ENCODE measurements around the gene GPRIN2. TPM values are rescaled to one million over a fixed set of nuclear protein-coding genes. Genes with fewer than 3 reads are reported as not detected.

Gene GPRIN2
- total RNA-seq, 1 experiment from 2014 or later, result not detected

- TF ChIP-seq CTCF (conservative IDR thresholded peaks at IDR 0.05; ENCODE audit: low read depth, low read length) (no peak), EZH2 (IDR thresholded peaks at IDR 0.05; ENCODE audit: borderline replicate concordance, low read depth, low read length, poor library complexity, severe bottlenecking) (no peak)
- no peak for DNase-seq (ENCODE audit: low spot score)
- POLR2A ChIA-PET (ENCODE audit: low non-redundant PET), result no interaction called here
These were observed 1.1 kb downstream of the GPRIN2 start for GRCh38 chr10:46555366-46555712.

GRCh38 chr10:46554166-46554781 lies 2.2 kb downstream of the GPRIN2 start:
- CTCF ChIA-PET, result no interaction called here

More at GRCh38 chr10:46555366-46555712, 1.1 kb downstream of the GPRIN2 start:
- CTCF ChIA-PET, result no interaction called here
- H3K27me3 ChIP-seq (replicated peaks; ENCODE audit: insufficient read depth, low read depth, low read length, poor library complexity), result peaks cover 54% of the 10 kb centered on the region
- no peak overlapping the region for H3K27ac ChIP-seq (ENCODE audit: low read depth, low read length, poor library complexity, severe bottlenecking)
- no TSS peak for BruUV-seq (replicated peaks)
- no peak overlapping the region for H3K4me3 ChIP-seq (ENCODE audit: low read depth, low read length, poor library complexity, severe bottlenecking)
- no peaks in the 10 kb centered on the region for H3K9me3 ChIP-seq (ENCODE audit: low read depth, low read length, poor library complexity, severe bottlenecking)
- H3K36me3 ChIP-seq (ENCODE audit: insufficient read depth, low read length, poor library complexity, severe bottlenecking), result no peaks in the 10 kb centered on the region
- no peaks in the 10 kb centered on the region for H3K4me1 ChIP-seq (ENCODE audit: insufficient read depth, low read length, poor library complexity, severe bottlenecking)
- intact Hi-C loops (cut with micrococcal nuclease; ENCODE audit: unreplicated experiment), result no loop called here

GRCh38 chr10:46553238-46554049 lies 3.0 kb downstream of the GPRIN2 start:
- ChIA-PET CTCF (no interaction called here), POLR2A (ENCODE audit: low non-redundant PET) (no interaction called here)
- intact Hi-C loops (cut with micrococcal nuclease; ENCODE audit: unreplicated experiment), result no loop called here

More at GRCh38 chr10:46554166-46554781, 2.2 kb downstream of the GPRIN2 start:
- TF ChIP-seq EZH2 (IDR thresholded peaks at IDR 0.05; ENCODE audit: borderline replicate concordance, low read depth, low read length, poor library complexity, severe bottlenecking), result no peak
- TF ChIP-seq CTCF (conservative IDR thresholded peaks at IDR 0.05; ENCODE audit: low read depth, low read length), result no peak
- Histone ChIP-seq H3K9me3 (ENCODE audit: low read depth, low read length, poor library complexity, severe bottlenecking) (no peaks in the 10 kb centered on the region), H3K4me3 (ENCODE audit: low read depth, low read length, poor library complexity, severe bottlenecking) (no peak overlapping the region), H3K4me1 (ENCODE audit: insufficient read depth, low read length, poor library complexity, severe bottlenecking) (no peaks in the 10 kb centered on the region), H3K27ac (ENCODE audit: low read depth, low read length, poor library complexity, severe bottlenecking) (no peak overlapping the region), H3K36me3 (ENCODE audit: insufficient read depth, low read length, poor library complexity, severe bottlenecking) (no peaks in the 10 kb centered on the region), H3K27me3 (replicated peaks; ENCODE audit: insufficient read depth, low read depth, low read length, poor library complexity) (peaks cover 49% of the 10 kb centered on the region)
- no peak for DNase-seq (ENCODE audit: low spot score)
- no TSS peak for BruUV-seq (replicated peaks)
- intact Hi-C loops (cut with micrococcal nuclease; ENCODE audit: unreplicated experiment), result no loop called here
- POLR2A ChIA-PET (ENCODE audit: low non-redundant PET), result no interaction called here

More at GRCh38 chr10:46553238-46554049, 3.0 kb downstream of the GPRIN2 start:
- H3K27me3 ChIP-seq (replicated peaks; ENCODE audit: insufficient read depth, low read depth, low read length, poor library complexity), result peaks cover 41% of the 10 kb centered on the region
- H3K4me1 ChIP-seq (ENCODE audit: insufficient read depth, low read length, poor library complexity, severe bottlenecking), result no peaks in the 10 kb centered on the region
- H3K9me3 ChIP-seq (ENCODE audit: low read depth, low read length, poor library complexity, severe bottlenecking), result no peaks in the 10 kb centered on the region
- H3K36me3 ChIP-seq (ENCODE audit: insufficient read depth, low read length, poor library complexity, severe bottlenecking), result no peaks in the 10 kb centered on the region
- H3K27ac ChIP-seq (ENCODE audit: low read depth, low read length, poor library complexity, severe bottlenecking), result no peak overlapping the region
- BruUV-seq (replicated peaks), result no TSS peak
- H3K4me3 ChIP-seq (ENCODE audit: low read depth, low read length, poor library complexity, severe bottlenecking), result no peak overlapping the region
- TF ChIP-seq EZH2 (IDR thresholded peaks at IDR 0.05; ENCODE audit: borderline replicate concordance, low read depth, low read length, poor library complexity, severe bottlenecking), result no peak
- TF ChIP-seq CTCF (conservative IDR thresholded peaks at IDR 0.05; ENCODE audit: low read depth, low read length), result no peak
- no peak for DNase-seq (ENCODE audit: low spot score)
